WTC11 (cell line): ENCODE results near the gene PCSK5. TPM values are rescaled to one million over a fixed set of nuclear protein-coding genes. Genes with fewer than 3 reads are reported as not detected.

Source experiments
- ATAC-seq: fragments of 200-7000 bp; cut with Tn5 transposase; 2 replicates; pipeline ENCODE4 v1.10.0; 2021; ENCODE audit warnings: mild to moderate bottlenecking, moderate library complexity
- CTCF ChIA-PET: fragments of 300-600 bp; sonication (Branson Sonifier 250); formaldehyde crosslinking; loops from one replicate; lab custom pipeline; 2021; ENCODE audit warnings: antibody characterized with exemption; lab: Charles Lee
- POLR2A ChIA-PET: fragments of 350-600 bp; sonication (Branson Sonifier 250); formaldehyde crosslinking; loops from one replicate; lab custom pipeline; 2021; ENCODE audit warnings: antibody characterized with exemption; lab: Charles Lee
- DNase-seq: peaks from one replicate; pipeline ENCODE4 v3.0.0; 2021; ENCODE audit warnings: low spot score
- H3K27ac Mint-ChIP-seq: 2 replicates; pipeline ENCODE4 v1.8.0; 2021; ENCODE audit warnings: mixed read lengths
- H3K27me3 Mint-ChIP-seq: 2 replicates; pipeline ENCODE4 v1.8.0; 2021; ENCODE audit warnings: low read depth, mild to moderate bottlenecking, moderate library complexity, mixed read lengths
- H3K36me3 Mint-ChIP-seq: 2 replicates; pipeline ENCODE4 v1.8.0; 2021; ENCODE audit warnings: mixed read lengths
- H3K4me1 Mint-ChIP-seq: 2 replicates; pipeline ENCODE4 v1.8.0; 2022; ENCODE audit warnings: mixed read lengths
- H3K4me3 Mint-ChIP-seq: 2 replicates; pipeline ENCODE4 v1.8.0; 2021; ENCODE audit warnings: mild to moderate bottlenecking, moderate library complexity, mixed read lengths
- H3K9me3 Mint-ChIP-seq: 2 replicates; pipeline ENCODE4 v1.8.0; 2021; ENCODE audit warnings: mixed read lengths
- E2F4 ChIP-seq: sonication (generic); formaldehyde crosslinking; IDR thresholded peaks from 2 replicates; pipeline ENCODE4 v1.8.1; 2022; ENCODE audit warnings: low read depth, mild to moderate bottlenecking, moderate library complexity, missing genetic modification reagents, borderline replicate concordance
- E2F5 ChIP-seq: sonication (generic); formaldehyde crosslinking; IDR thresholded peaks from 2 replicates; pipeline ENCODE4 v1.8.1; 2022; ENCODE audit warnings: mild to moderate bottlenecking, moderate library complexity, missing genetic modification reagents
- FOXK1 ChIP-seq: sonication (generic); formaldehyde crosslinking; IDR thresholded peaks from 2 replicates; pipeline ENCODE4 v1.8.0; 2022; ENCODE audit warnings: mild to moderate bottlenecking, moderate library complexity, missing genetic modification reagents
- FOXP1 ChIP-seq: sonication (generic); formaldehyde crosslinking; IDR thresholded peaks from 2 replicates; pipeline ENCODE4 v1.8.0; 2022; ENCODE audit warnings: missing genetic modification reagents, mild to moderate bottlenecking, moderate library complexity, borderline replicate concordance
- GRHL2 ChIP-seq: fragments of 250-450 bp; sonication (Bioruptor Pico); IDR thresholded peaks from 2 replicates; pipeline ENCODE4 v1.8.0; 2022; ENCODE audit warnings: mild to moderate bottlenecking, moderate library complexity; ENCODE audit not compliant: insufficient replicate concordance, severe bottlenecking
- GTF2I ChIP-seq: fragments of 250-450 bp; sonication (Bioruptor Pico); conservative IDR thresholded peaks from 2 replicates; pipeline ENCODE4 v1.4.0; 2021; ENCODE audit warnings: mild to moderate bottlenecking
- KAT7 ChIP-seq: sonication (generic); formaldehyde crosslinking; IDR thresholded peaks from 2 replicates; pipeline ENCODE4 v1.8.1; 2023; ENCODE audit warnings: missing genetic modification reagents, mild to moderate bottlenecking, borderline replicate concordance
- NR2C2 ChIP-seq: sonication (generic); formaldehyde crosslinking; IDR thresholded peaks from 2 replicates; pipeline ENCODE4 v1.8.0; 2022; ENCODE audit warnings: mild to moderate bottlenecking, missing genetic modification reagents
- ZBTB21 ChIP-seq: sonication (generic); formaldehyde crosslinking; IDR thresholded peaks from 2 replicates; pipeline ENCODE4 v1.8.1; 2023; ENCODE audit warnings: mild to moderate bottlenecking, missing genetic modification reagents, borderline replicate concordance
- ZBTB43 ChIP-seq: sonication (generic); formaldehyde crosslinking; IDR thresholded peaks from 2 replicates; pipeline ENCODE4 v1.8.1; 2023; ENCODE audit warnings: mild to moderate bottlenecking, missing genetic modification reagents
- ZNF138 ChIP-seq: sonication (generic); formaldehyde crosslinking; conservative IDR thresholded peaks from 2 replicates; pipeline ENCODE4 v1.8.1; 2022; ENCODE audit warnings: mild to moderate bottlenecking, moderate library complexity, missing genetic modification reagents
- ZNF219 ChIP-seq: sonication (generic); formaldehyde crosslinking; IDR thresholded peaks from 2 replicates; pipeline ENCODE4 v1.8.0; 2023; ENCODE audit warnings: missing genetic modification reagents, mild to moderate bottlenecking, borderline replicate concordance
- ZNF232 ChIP-seq: sonication (generic); formaldehyde crosslinking; IDR thresholded peaks from 2 replicates; pipeline ENCODE4 v1.8.0; 2022; ENCODE audit warnings: mild to moderate bottlenecking, missing genetic modification reagents
- ZNF512 ChIP-seq: sonication (generic); formaldehyde crosslinking; IDR thresholded peaks from 2 replicates; pipeline ENCODE4 v1.8.1; 2022; ENCODE audit warnings: missing genetic modification reagents, borderline replicate concordance
- total RNA-seq: library from RNA; stranded (reverse); gene quantifications from 3 replicates; pipeline ENCODE4 v1.2.3, GENCODE V29; 2021
- TF ChIP-seq, protein P1 (sequence below): sonication (generic); formaldehyde crosslinking; IDR thresholded peaks from 2 replicates; pipeline ENCODE4 v1.8.1; 2023; ENCODE audit warnings: mild to moderate bottlenecking, missing genetic modification reagents
- TF ChIP-seq, protein P2 (sequence below): fragments of 250-450 bp; sonication (Bioruptor Pico); IDR thresholded peaks from 2 replicates; pipeline ENCODE4 v1.9.0; 2021; ENCODE audit warnings: mild to moderate bottlenecking
- TF ChIP-seq, protein P3 (sequence below): sonication (generic); formaldehyde crosslinking; IDR thresholded peaks from 2 replicates; pipeline ENCODE4 v1.8.0; 2022; ENCODE audit warnings: mild to moderate bottlenecking, missing genetic modification reagents

Gene PCSK5
- total RNA-seq, 1 experiment from 2014 or later, result 30.6 TPM

GRCh38 chr9:76162751-76163500 is 272.5 kb downstream of the PCSK5 start:
- Mint-ChIP-seq H3K4me1 (peaks cover 51% of the 10 kb centered on the region), H3K36me3 (peaks cover 26% of the 10 kb centered on the region), H3K27ac (no peak overlapping the region), H3K4me3 (no peak overlapping the region), H3K27me3 (no peaks in the 10 kb centered on the region), H3K9me3 (no peaks in the 10 kb centered on the region)
- TF ChIP-seq E2F4 (CRISPR knock-in tag) (no peak), NR2C2 (CRISPR knock-in tag) (no peak), FOXK1 (CRISPR knock-in tag) (no peak)
- ChIA-PET POLR2A (no interaction called here), CTCF (interaction anchor here (0.6 kb wide), 1 partner anchor 925 kb away, joined by 3 read pairs; no protein-coding TSS in a partner anchor)
- no peak for DNase-seq
- no peak for ATAC-seq

DNA sequence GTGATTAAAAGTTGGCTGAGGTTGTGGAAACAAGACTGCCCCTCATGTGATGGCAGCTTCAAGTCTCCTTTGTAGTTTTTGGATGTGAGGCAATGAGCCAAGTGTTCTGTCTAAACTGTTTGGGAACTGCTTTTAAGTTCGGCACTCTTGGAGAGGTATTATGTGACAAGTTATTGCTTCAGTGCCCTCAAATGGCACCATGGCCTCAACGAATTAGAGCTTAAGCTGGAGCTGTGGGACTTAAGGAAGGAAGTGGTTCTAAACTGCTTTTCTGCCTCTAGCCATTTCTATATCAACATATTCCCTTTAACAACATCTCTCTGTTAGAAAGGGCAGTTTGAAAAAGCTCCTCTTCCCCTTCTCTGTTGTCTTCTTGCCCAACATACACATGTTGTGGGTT is 276.1 kb downstream of the PCSK5 start:
- H3K27me3 Mint-ChIP-seq, result no peaks in the 10 kb centered on the region
- H3K4me3 Mint-ChIP-seq, result no peak overlapping the region
- ChIA-PET CTCF (no interaction called here), POLR2A (no interaction called here)
- H3K4me1 Mint-ChIP-seq, result peaks cover 21% of the 10 kb centered on the region
- peaks cover 4% of the 10 kb centered on the region for H3K36me3 Mint-ChIP-seq
- no peak for TF ChIP-seq ZNF232 (CRISPR knock-in tag)
- ATAC-seq (no peak), DNase-seq (no peak)
- H3K9me3 Mint-ChIP-seq, result no peaks in the 10 kb centered on the region
- H3K27ac Mint-ChIP-seq, result no peak overlapping the region

DNA sequence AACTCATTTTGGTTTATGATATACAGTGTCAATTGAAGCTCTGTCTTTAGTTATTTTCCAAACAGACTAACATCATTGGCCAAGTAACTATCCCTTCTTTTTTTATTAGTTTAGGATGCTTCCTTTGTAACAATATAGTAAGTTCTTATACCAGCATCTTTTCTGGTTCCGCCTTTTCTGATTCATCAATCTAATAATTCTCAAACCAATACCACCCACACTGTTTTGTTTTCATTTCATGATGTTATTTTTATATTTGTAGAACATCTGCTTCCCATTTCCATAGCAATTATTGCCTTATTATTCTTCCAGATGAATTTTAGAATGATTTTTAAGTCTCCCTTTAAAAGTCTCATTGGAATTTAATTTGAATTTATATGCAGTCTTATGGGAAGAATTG is 285.7 kb downstream of the PCSK5 start:
- no peaks in the 10 kb centered on the region for H3K27me3 Mint-ChIP-seq
- TF ChIP-seq ZNF219 (CRISPR knock-in tag) (no peak), GTF2I (CRISPR knock-in tag) (no peak), ZNF138 (CRISPR knock-in tag) (no peak), ZNF512 (CRISPR knock-in tag) (no peak), FOXP1 (CRISPR knock-in tag) (no peak), KAT7 (no peak), E2F5 (CRISPR knock-in tag) (no peak), ZBTB21 (CRISPR knock-in tag) (no peak), GRHL2 (no peak), ZBTB43 (CRISPR knock-in tag) (no peak)
- TF ChIP-seq, protein P1, sequence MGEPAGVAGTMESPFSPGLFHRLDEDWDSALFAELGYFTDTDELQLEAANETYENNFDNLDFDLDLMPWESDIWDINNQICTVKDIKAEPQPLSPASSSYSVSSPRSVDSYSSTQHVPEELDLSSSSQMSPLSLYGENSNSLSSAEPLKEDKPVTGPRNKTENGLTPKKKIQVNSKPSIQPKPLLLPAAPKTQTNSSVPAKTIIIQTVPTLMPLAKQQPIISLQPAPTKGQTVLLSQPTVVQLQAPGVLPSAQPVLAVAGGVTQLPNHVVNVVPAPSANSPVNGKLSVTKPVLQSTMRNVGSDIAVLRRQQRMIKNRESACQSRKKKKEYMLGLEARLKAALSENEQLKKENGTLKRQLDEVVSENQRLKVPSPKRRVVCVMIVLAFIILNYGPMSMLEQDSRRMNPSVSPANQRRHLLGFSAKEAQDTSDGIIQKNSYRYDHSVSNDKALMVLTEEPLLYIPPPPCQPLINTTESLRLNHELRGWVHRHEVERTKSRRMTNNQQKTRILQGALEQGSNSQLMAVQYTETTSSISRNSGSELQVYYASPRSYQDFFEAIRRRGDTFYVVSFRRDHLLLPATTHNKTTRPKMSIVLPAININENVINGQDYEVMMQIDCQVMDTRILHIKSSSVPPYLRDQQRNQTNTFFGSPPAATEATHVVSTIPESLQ (CRISPR knock-in tag), result no peak
- TF ChIP-seq, protein P2, sequence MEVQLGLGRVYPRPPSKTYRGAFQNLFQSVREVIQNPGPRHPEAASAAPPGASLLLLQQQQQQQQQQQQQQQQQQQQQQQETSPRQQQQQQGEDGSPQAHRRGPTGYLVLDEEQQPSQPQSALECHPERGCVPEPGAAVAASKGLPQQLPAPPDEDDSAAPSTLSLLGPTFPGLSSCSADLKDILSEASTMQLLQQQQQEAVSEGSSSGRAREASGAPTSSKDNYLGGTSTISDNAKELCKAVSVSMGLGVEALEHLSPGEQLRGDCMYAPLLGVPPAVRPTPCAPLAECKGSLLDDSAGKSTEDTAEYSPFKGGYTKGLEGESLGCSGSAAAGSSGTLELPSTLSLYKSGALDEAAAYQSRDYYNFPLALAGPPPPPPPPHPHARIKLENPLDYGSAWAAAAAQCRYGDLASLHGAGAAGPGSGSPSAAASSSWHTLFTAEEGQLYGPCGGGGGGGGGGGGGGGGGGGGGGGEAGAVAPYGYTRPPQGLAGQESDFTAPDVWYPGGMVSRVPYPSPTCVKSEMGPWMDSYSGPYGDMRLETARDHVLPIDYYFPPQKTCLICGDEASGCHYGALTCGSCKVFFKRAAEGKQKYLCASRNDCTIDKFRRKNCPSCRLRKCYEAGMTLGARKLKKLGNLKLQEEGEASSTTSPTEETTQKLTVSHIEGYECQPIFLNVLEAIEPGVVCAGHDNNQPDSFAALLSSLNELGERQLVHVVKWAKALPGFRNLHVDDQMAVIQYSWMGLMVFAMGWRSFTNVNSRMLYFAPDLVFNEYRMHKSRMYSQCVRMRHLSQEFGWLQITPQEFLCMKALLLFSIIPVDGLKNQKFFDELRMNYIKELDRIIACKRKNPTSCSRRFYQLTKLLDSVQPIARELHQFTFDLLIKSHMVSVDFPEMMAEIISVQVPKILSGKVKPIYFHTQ, result no peak
- TF ChIP-seq, protein P3, sequence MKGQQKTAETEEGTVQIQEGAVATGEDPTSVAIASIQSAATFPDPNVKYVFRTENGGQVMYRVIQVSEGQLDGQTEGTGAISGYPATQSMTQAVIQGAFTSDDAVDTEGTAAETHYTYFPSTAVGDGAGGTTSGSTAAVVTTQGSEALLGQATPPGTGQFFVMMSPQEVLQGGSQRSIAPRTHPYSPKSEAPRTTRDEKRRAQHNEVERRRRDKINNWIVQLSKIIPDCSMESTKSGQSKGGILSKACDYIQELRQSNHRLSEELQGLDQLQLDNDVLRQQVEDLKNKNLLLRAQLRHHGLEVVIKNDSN (CRISPR knock-in tag), result no peak
- H3K9me3 Mint-ChIP-seq, result peaks cover 4% of the 10 kb centered on the region
- no peak for DNase-seq
- ChIA-PET CTCF (interaction anchor here (0.7 kb wide), 1 partner anchor 18 kb away, joined by 3 read pairs; no protein-coding TSS in a partner anchor), POLR2A (no interaction called here)
- no peak overlapping the region for H3K4me3 Mint-ChIP-seq
- no peak overlapping the region for H3K27ac Mint-ChIP-seq
- ATAC-seq, result no peak
- H3K4me1 Mint-ChIP-seq, result 0 out of 2 replicates have a peak, but pooled peaks cover 1% of the 10 kb centered on the region
- peaks cover 29% of the 10 kb centered on the region for H3K36me3 Mint-ChIP-seq
